Parathyroid adenoma (tissue), 2 donors: Measurements from ENCODE around the gene FCMR.

ENCODE experiments used
- H2AFZ ChIP-seq: fragments of 300-600 bp; sonication (generic); one replicate; pipeline ENCODE4 v1.7.0; 2017; ENCODE audit warnings: antibody characterized with exemption, mild to moderate bottlenecking
- H3K27ac ChIP-seq: fragments of 300-600 bp; sonication (generic); one replicate; pipeline ENCODE4 v1.7.0; 2017
- H3K27me3 ChIP-seq: fragments of 300-600 bp; sonication (generic); one replicate; pipeline ENCODE4 v1.7.0; 2017; ENCODE audit warnings: low read length; ENCODE audit not compliant: control insufficient read depth, insufficient read depth
- H3K36me3 ChIP-seq: fragments of 300-600 bp; sonication (generic); one replicate; pipeline ENCODE4 v1.7.0; 2017; ENCODE audit warnings: low read length; ENCODE audit not compliant: control insufficient read depth, insufficient read depth
- H3K4me1 ChIP-seq: fragments of 300-600 bp; sonication (generic); one replicate; pipeline ENCODE4 v1.7.0; 2017; ENCODE audit warnings: control low read depth
- H3K4me2 ChIP-seq: fragments of 300-600 bp; sonication (generic); one replicate; pipeline ENCODE4 v1.7.0; 2017; ENCODE audit warnings: low read length
- H3K4me3 ChIP-seq: fragments of 300-600 bp; sonication (generic); one replicate; pipeline ENCODE4 v1.7.0; 2017; ENCODE audit warnings: low read depth, low read length
- H3K79me2 ChIP-seq: fragments of 300-600 bp; sonication (generic); one replicate; pipeline ENCODE4 v1.7.0; 2017; ENCODE audit warnings: control low read depth
- H3K9ac ChIP-seq: fragments of 300-600 bp; sonication (generic); one replicate; pipeline ENCODE4 v1.7.0; 2017; ENCODE audit warnings: mild to moderate bottlenecking
- H3K9me3 ChIP-seq: fragments of 300-600 bp; sonication (generic); one replicate; pipeline ENCODE4 v1.7.0; 2017; ENCODE audit warnings: low read length; ENCODE audit not compliant: control insufficient read depth
- TF ChIP-seq, protein P1 (sequence below): fragments of 300-600 bp; sonication (generic); IDR thresholded peaks from one replicate; pipeline ENCODE4 v1.7.0; 2017; ENCODE audit warnings: antibody characterized with exemption, mild to moderate bottlenecking
- donor health status: primary hyperparathyroidism.

The FCMR gene

DNA sequence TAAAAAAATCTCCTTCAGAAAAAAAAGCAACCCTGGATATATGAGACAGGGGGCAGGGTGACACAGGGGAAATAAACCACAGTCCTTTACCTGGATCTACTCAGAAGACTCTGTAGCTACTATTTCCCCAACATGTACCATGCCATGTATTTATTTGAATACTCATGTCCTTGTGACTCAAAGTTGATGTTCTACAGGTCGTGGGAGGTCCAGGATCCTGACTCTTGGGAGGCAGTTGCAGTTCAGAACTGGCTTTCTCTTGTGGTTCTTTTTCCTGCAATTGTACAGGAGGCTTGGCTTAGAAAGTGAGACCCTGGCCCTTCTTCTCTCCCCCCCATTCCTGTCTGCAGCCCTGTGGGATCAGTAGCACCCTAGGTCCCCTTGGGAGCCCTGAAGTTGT is 30.3 kb downstream of the FCMR start:
- no peaks in the 10 kb centered on the region for H3K9me3 ChIP-seq

DNA sequence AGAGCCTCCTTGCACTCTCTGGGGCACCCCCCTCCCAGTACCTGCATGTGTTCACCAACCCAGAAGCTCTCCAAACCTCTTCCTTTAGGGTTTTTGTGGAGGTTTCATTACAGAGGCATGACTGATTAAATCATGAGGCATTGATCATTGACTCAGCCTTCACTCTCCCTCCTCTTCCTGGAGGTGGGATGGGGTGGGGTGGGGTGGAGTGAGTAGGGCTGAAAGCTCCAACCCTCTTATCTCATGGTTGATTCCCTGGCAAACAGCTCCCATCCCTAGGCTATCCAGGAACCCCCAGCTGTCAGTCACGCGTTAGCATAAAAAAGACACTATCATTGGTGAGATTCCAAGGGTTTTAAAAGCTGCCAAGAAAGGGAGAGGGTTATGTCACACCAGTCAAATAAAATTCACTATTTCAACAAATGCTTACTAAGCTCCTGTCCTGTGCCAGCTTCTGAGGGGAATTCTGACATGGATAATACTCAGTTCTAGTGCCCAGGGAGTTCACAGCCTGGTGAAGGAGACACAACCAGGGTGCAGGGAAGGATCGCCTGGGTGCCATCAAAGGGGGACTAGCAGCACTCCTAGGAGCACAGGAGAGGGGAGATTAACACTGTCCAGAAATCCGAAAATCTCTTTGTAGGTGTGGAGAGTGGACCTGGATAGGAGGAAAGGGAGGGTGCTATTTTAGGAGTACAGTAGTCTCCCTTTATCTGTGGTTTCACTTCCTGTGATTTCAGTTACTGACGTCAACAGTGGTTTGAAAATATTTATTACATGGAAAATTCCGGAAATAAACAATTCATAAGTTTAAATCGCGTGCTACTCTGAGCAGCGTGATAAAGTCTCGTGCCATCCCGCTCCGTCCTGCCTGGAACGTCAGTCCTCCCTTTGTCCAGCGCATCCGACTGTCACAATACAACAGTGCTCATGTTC is 31.3 kb downstream of the FCMR start:
- H3K9ac ChIP-seq, result no peak overlapping the region
- H3K27me3 ChIP-seq, result no peaks in the 10 kb centered on the region
- H3K4me2 ChIP-seq, result no peak overlapping the region
- TF ChIP-seq, protein P1, sequence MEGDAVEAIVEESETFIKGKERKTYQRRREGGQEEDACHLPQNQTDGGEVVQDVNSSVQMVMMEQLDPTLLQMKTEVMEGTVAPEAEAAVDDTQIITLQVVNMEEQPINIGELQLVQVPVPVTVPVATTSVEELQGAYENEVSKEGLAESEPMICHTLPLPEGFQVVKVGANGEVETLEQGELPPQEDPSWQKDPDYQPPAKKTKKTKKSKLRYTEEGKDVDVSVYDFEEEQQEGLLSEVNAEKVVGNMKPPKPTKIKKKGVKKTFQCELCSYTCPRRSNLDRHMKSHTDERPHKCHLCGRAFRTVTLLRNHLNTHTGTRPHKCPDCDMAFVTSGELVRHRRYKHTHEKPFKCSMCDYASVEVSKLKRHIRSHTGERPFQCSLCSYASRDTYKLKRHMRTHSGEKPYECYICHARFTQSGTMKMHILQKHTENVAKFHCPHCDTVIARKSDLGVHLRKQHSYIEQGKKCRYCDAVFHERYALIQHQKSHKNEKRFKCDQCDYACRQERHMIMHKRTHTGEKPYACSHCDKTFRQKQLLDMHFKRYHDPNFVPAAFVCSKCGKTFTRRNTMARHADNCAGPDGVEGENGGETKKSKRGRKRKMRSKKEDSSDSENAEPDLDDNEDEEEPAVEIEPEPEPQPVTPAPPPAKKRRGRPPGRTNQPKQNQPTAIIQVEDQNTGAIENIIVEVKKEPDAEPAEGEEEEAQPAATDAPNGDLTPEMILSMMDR, result no peak
- H3K4me3 ChIP-seq, result no peak overlapping the region
- no peak overlapping the region for H3K27ac ChIP-seq
- H3K4me1 ChIP-seq, result no peaks in the 10 kb centered on the region
- no peaks in the 10 kb centered on the region for H3K9me3 ChIP-seq
- H3K79me2 ChIP-seq, result no peaks in the 10 kb centered on the region
- H2AFZ ChIP-seq, result no peak overlapping the region
- H3K36me3 ChIP-seq, result no peaks in the 10 kb centered on the region

More for the DNA sequence above, 30.3 kb downstream of the FCMR start:
- Histone ChIP-seq H3K36me3 (no peaks in the 10 kb centered on the region), H3K4me3 (no peak overlapping the region), H2AFZ (no peak overlapping the region), H3K27ac (no peak overlapping the region), H3K79me2 (no peaks in the 10 kb centered on the region), H3K27me3 (no peaks in the 10 kb centered on the region), H3K4me1 (no peaks in the 10 kb centered on the region), H3K9ac (no peak overlapping the region), H3K4me2 (no peak overlapping the region)
- TF ChIP-seq, protein P1, result no peak

DNA sequence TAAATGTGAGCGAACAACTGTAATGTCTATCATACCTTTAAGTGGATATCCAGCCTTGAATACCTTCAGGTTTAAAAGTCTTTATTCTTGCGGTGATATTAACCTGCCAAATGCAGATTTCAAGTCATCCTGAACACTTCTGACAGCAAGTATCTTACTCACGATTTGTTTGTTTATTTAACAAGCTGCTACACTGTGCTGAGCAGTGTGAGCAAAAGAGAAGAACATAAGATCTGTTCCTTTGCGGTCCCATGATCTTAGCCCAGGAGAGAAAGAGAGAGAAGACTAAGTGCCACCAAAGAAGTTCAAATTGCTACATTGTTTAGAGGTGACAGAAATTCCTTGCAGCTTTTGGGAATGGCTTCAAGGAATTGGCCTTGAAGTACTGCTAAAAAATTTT is 34.0 kb downstream of the FCMR start:
- no peak overlapping the region for H3K27ac ChIP-seq
- no peaks in the 10 kb centered on the region for H3K36me3 ChIP-seq
- no peaks in the 10 kb centered on the region for H3K79me2 ChIP-seq
- H2AFZ ChIP-seq, result no peak overlapping the region
- no peaks in the 10 kb centered on the region for H3K4me1 ChIP-seq
- TF ChIP-seq, protein P1, result no peak
- no peaks in the 10 kb centered on the region for H3K27me3 ChIP-seq
- no peaks in the 10 kb centered on the region for H3K9me3 ChIP-seq
- H3K9ac ChIP-seq, result no peak overlapping the region
- H3K4me3 ChIP-seq, result no peak overlapping the region
- no peak overlapping the region for H3K4me2 ChIP-seq

DNA sequence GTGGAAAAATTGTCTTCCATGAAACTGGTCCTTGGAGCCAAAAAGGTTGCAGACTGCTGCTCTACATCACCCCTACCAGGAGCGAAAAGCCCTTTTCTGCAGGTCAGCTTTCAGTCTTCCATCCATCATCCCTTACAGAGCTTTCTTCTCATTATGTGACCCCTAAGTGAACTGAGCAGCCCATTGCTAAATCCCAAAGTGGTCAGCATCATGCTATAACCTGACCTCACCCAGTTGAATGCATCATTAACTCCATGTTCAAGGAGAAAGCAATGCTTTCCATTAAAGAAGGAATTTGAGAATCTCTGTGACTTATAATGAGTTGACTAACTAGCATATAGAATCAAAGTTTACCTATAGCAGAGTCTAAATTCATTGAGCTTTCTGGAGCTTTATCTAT is 34.9 kb downstream of the FCMR start:
- no peak overlapping the region for H3K4me3 ChIP-seq
- no peak overlapping the region for H3K9ac ChIP-seq
- no peak overlapping the region for H2AFZ ChIP-seq
- no peaks in the 10 kb centered on the region for H3K4me1 ChIP-seq
- H3K79me2 ChIP-seq, result no peaks in the 10 kb centered on the region
- H3K27ac ChIP-seq, result no peak overlapping the region
- TF ChIP-seq, protein P1, result no peak
- no peaks in the 10 kb centered on the region for H3K9me3 ChIP-seq
- H3K36me3 ChIP-seq, result no peaks in the 10 kb centered on the region
- no peaks in the 10 kb centered on the region for H3K27me3 ChIP-seq
- no peak overlapping the region for H3K4me2 ChIP-seq
